Transverse colon (tissue), 4 donors: ENCODE results near the gene TMEM35A. TPM values are rescaled to one million over a fixed set of nuclear protein-coding genes. Genes with fewer than 3 reads are reported as not detected.

Experiments used
- DNase-seq: peaks from one replicate; pipeline ENCODE4 v3.0.0-alpha.2; 2019
- H3K27ac ChIP-seq, 4 donors: fragments of 200-600 bp; sonication (generic); 2 replicates each; pipeline ENCODE4 v1.5.1; 2016 to 2018; ENCODE audit warnings: inconsistent platforms in 4 of 4
- H3K27me3 ChIP-seq: fragments of 200-600 bp; sonication (generic); 2 replicates; pipeline ENCODE4 v1.5.1; 2017; ENCODE audit warnings: inconsistent platforms
- H3K36me3 ChIP-seq, 4 donors: fragments of 200-600 bp; sonication (generic); 2 replicates each; pipeline ENCODE4 v1.5.1; 2017 to 2019; ENCODE audit warnings: inconsistent platforms in 4 of 4
- H3K4me1 ChIP-seq, 4 donors: fragments of 200-600 bp; sonication (generic); 2 replicates each; pipeline ENCODE4 v1.5.1; 2017 to 2020; ENCODE audit warnings: inconsistent platforms in 4 of 4
- H3K4me3 ChIP-seq, 4 donors: fragments of 200-600 bp; sonication (generic); 1 replicate in 1 of 4; 2 replicates in 3 of 4; pipeline versions ENCODE4 v1.5.1 to v1.6.1; 2017 to 2019; ENCODE audit warnings: inconsistent platforms in 4 of 4
- H3K9me3 ChIP-seq, 2 donors: fragments of 200-600 bp; sonication (generic); 2 replicates each; pipeline ENCODE4 v1.5.1; 2017 to 2019; ENCODE audit warnings: inconsistent platforms in 2 of 2
- CTCF ChIP-seq, 5 experiments: fragments of 200-600 bp in 3 of 5; fragments of 450-650 bp in 2 of 5; sonication (generic) in 3 of 5; IDR thresholded peaks; 1 replicate in 2 of 5; 2 replicates in 3 of 5; pipeline ENCODE4 v1.5.1; 2016 to 2017; ENCODE audit warnings: antibody characterized with exemption in 5 of 5, inconsistent platforms in 3 of 5, mild to moderate bottlenecking in 2 of 5, moderate library complexity in 1 of 5
- EP300 ChIP-seq: sonication (generic); formaldehyde crosslinking; IDR thresholded peaks from one replicate; pipeline ENCODE4 v1.6.1; 2017; ENCODE audit warnings: antibody characterized with exemption, low read depth
- POLR2A ChIP-seq: fragments of 450-650 bp; IDR thresholded peaks from one replicate; pipeline ENCODE4 v1.6.1; 2016; ENCODE audit warnings: antibody characterized with exemption, mild to moderate bottlenecking, moderate library complexity
- POLR2AphosphoS5 ChIP-seq, 3 donors: sonication (generic); formaldehyde crosslinking; IDR thresholded peaks; one replicate each; pipeline ENCODE4 v1.6.1; 2016; ENCODE audit warnings: antibody characterized with exemption in 3 of 3
- WGBS, 2 donors: methylation state at CpG; one replicate each; pipeline ENCODE4 v1.1.5; 2018; ENCODE audit warnings: low coverage in 1 of 2; 5-methylcytosine and 5-hydroxymethylcytosine counted together
- in situ Hi-C, 4 donors: fragments of 200-750 bp; cut with MboI; loops; one replicate each; pipeline versions ENCODE4 v1.15.0 to v1.15.1; 2017; ENCODE audit warnings: low sequenced_read_pairs in 3 of 4, low pct_ligation_motif_present in 1 of 4, low pct_unique_long_range_greater_than_20kb in 1 of 4
- intact Hi-C: fragments of 100-400 bp; cut with DNase I; formaldehyde crosslinking; loops from one replicate; pipeline ENCODE4 v1.15.1; 2023; ENCODE audit warnings: low total_unique reads
- total RNA-seq, 4 donors: library from RNA; depleted of rRNA; stranded (reverse); fragments of >200 nt; gene quantifications; one replicate each; pipeline ENCODE4 v1.1.0, GENCODE V29; 2016

TMEM35A gene
- total RNA-seq, 4 donors from 2014 or later, result 2.0 to 9.1 (median 6.6) TPM

GRCh38 chrX:101117701-101118100 lies 39.0 kb downstream of the TMEM35A start:
- no peak for DNase-seq
- no peak for TF ChIP-seq POLR2A
- no peak for TF ChIP-seq EP300
- no peak for TF ChIP-seq CTCF (IDR thresholded peaks at IDR 0.05)
- no peak for TF ChIP-seq POLR2AphosphoS5 (IDR thresholded peaks at IDR 0.05)
- in situ Hi-C loops, result no loop called here
- H3K27ac ChIP-seq, result no peak overlapping the region
- intact Hi-C loops, result loop anchor here (5.0 kb wide), 1 partner anchor 395 kb away; no protein-coding TSS in a partner anchor
- H3K36me3 ChIP-seq, result no peaks in the 10 kb centered on the region
- no peaks in the 10 kb centered on the region for H3K4me1 ChIP-seq
- no peaks in the 10 kb centered on the region for H3K27me3 ChIP-seq
- no peak overlapping the region for H3K4me3 ChIP-seq
- no peaks in the 10 kb centered on the region for H3K9me3 ChIP-seq
- 47 to 88% methylated on average over 1 to 3 of the region's 3 CpGs for WGBS, 2 donors

GRCh38 chrX:101136235-101136634 lies 57.6 kb downstream of the TMEM35A start:
- no peak overlapping the region for H3K4me3 ChIP-seq
- intact Hi-C loops, result no loop called here
- TF ChIP-seq EP300, result no peak
- in situ Hi-C loops, result no loop called here
- H3K9me3 ChIP-seq, result no peaks in the 10 kb centered on the region
- no peak overlapping the region for H3K27ac ChIP-seq
- no peak for DNase-seq
- H3K27me3 ChIP-seq, result no peaks in the 10 kb centered on the region
- no peaks in the 10 kb centered on the region for H3K36me3 ChIP-seq
- WGBS, 2 donors, result 67% methylated on average over 2 of the region's 2 CpGs
- no peaks in the 10 kb centered on the region for H3K4me1 ChIP-seq

Other genes starting within 250 kb of the TMEM35A start
- gene NOX1, start 204.5 kb upstream of the TMEM35A start, total RNA-seq, result 10 to 100 TPM; 17.6 to 31.8 (median 23.7) TPM
- gene XKRX, start 150.0 kb upstream of the TMEM35A start, total RNA-seq, result 1 to 10 TPM; 1.9 to 5.9 (median 2.2) TPM
- not detected for gene ARL13A, start 109.2 kb upstream of the TMEM35A start, total RNA-seq
- 10 to 100 TPM; 14.9 to 25.4 (median 21.7) TPM for gene TRMT2B, start 26.8 kb upstream of the TMEM35A start, total RNA-seq
- gene CENPI, start 19.3 kb downstream of the TMEM35A start, total RNA-seq, result 1 to 10 TPM in 2 of 4 donors, under 1 TPM in 1, not detected in 1; 0.68 to 1.7 (median 1.2) TPM
- 1 to 10 TPM in 1 of 4 donors, under 1 TPM in 3; 0.20 to 1.5 (median 0.81) TPM for gene DRP2, start 140.9 kb downstream of the TMEM35A start, total RNA-seq
- under 1 TPM in 2 of 4 donors, not detected in 2; 0.64 to 0.75 TPM for gene TAF7L, start 212.5 kb downstream of the TMEM35A start, total RNA-seq